Psoas muscle (tissue), 8 donors: ENCODE data around the gene HOXB5. TPM values are rescaled to one million over a fixed set of nuclear protein-coding genes. Genes with fewer than 3 reads are reported as not detected.

Source experiments
- ATAC-seq, 4 donors: fragments of 200-7000 bp; cut with Tn5 transposase; one replicate each; pipeline ENCODE4 v1.9.1; 2020; ENCODE audit warnings: moderate library complexity in 3 of 4, mild to moderate bottlenecking in 2 of 4
- DNase-seq, 2 donors: peaks; one replicate each; pipeline ENCODE4 v3.0.0-alpha.2; 2020
- H3K27ac ChIP-seq: fragments of 200-600 bp; one replicate; pipeline ENCODE4 v1.8.0; 2022
- H3K27me3 ChIP-seq, 3 donors: fragments of 200-600 bp in 1 of 3; one replicate each; pipeline versions ENCODE4 v1.6.1 to v1.8.0; 2013 to 2022; ENCODE audit warnings: low read length in 2 of 3, mild to moderate bottlenecking in 2 of 3, moderate library complexity in 1 of 3; ENCODE audit not compliant: insufficient read depth in 3 of 3
- H3K36me3 ChIP-seq, 2 donors: fragments of 200-600 bp in 1 of 2; one replicate each; pipeline versions ENCODE4 v1.6.1 to v1.8.0; 2013 to 2022; ENCODE audit warnings: low read depth in 1 of 2, mild to moderate bottlenecking in 1 of 2, moderate library complexity in 1 of 2; ENCODE audit not compliant: insufficient read depth in 1 of 2
- H3K4me1 ChIP-seq: fragments of 200-600 bp; one replicate; pipeline ENCODE4 v1.8.0; 2022
- H3K4me3 ChIP-seq: fragments of 200-600 bp; one replicate; pipeline ENCODE4 v1.8.0; 2022; ENCODE audit warnings: mild to moderate bottlenecking
- H3K9me3 ChIP-seq: fragments of 200-600 bp; one replicate; pipeline ENCODE4 v1.8.0; 2022
- WGBS, 3 donors: extraction: QIAGEN DNeasy Blood & Tissue Kit; methylation state at CpG; one replicate each; pipeline versions ENCODE4 v1.1.6 to v1.1.7; 2013; 5-methylcytosine and 5-hydroxymethylcytosine counted together
- intact Hi-C, 2 donors: fragments of 100-400 bp; cut with DNase I; formaldehyde crosslinking; loops; one replicate each; pipeline versions ENCODE4 v1.11.0 to v1.14.2; 2022
- polyA plus RNA-seq, 3 donors: library from polyadenylated mRNA; stranded (reverse); fragments of 200-250 nt; gene quantifications; one replicate each; pipeline ENCODE4 v1.2.3, GENCODE V29; 2013
- total RNA-seq, 4 donors: library from RNA; stranded (reverse); fragmentation: NEBNext Ultra II Directional in 2 of 4; extraction: Animal tissue kit (Norgen Biotek cat#: 25700) in 2 of 4; gene quantifications; one replicate each; pipeline versions ENCODE4 v1.2.1 to v1.2.4, GENCODE V29; 2021 to 2023
- TF ChIP-seq, protein P1 (sequence below): fragments of 200-600 bp; IDR thresholded peaks from one replicate; pipeline ENCODE4 v1.8.0; 2022; ENCODE audit warnings: antibody characterized with exemption
- donor health status: healthy with polysubstance abuse.
- donor health status: DM: no; HTN: no; CAD: no; lungs with moderate emphysema.
- donor health status: Bipolar disorder and iron deficiency.
- donor health status: healthy.
- donor health status: DM: yes; HTN: yes; CAD: no.
- donor health status: DM: no; HTN: no; CAD: no.
- donor health status: DM: no; HTN: no; CAD: no.
- donor health status: DM: yes; HTN: yes; CAD: no.

Gene HOXB5
- total and polyA plus RNA-seq, 7 donors: 0.03 to 0.71 (median 0.20) TPM; not detected in 1

- WGBS, 3 donors: 50 to 56% (median 52%) methylated on average over 40 to 44 of the region's 44 CpGs
Observed at GRCh38 chr17:48554412-48555257, 38.9 kb downstream of the HOXB5 start.

GRCh38 chr17:48553826-48554225, 39.8 kb downstream of the HOXB5 start:
- Histone ChIP-seq H3K9me3 (no peaks in the 10 kb centered on the region), H3K27me3 (peaks cover 0 to 8% (median 2%) of the 10 kb centered on the region in 3 donors), H3K36me3 (peaks cover 0 to 8% of the 10 kb centered on the region in 2 donors), H3K4me3 (peak overlapping the region; percentile 64), H3K4me1 (peaks cover 6% of the 10 kb centered on the region), H3K27ac (no peak overlapping the region)
- WGBS, 3 donors: 76 to 96% (median 82%) methylated on average over 1 of the region's 1 CpG
- no peak for ATAC-seq
- intact Hi-C loops: no loop called here
- no peak for DNase-seq
- TF ChIP-seq, protein P1, sequence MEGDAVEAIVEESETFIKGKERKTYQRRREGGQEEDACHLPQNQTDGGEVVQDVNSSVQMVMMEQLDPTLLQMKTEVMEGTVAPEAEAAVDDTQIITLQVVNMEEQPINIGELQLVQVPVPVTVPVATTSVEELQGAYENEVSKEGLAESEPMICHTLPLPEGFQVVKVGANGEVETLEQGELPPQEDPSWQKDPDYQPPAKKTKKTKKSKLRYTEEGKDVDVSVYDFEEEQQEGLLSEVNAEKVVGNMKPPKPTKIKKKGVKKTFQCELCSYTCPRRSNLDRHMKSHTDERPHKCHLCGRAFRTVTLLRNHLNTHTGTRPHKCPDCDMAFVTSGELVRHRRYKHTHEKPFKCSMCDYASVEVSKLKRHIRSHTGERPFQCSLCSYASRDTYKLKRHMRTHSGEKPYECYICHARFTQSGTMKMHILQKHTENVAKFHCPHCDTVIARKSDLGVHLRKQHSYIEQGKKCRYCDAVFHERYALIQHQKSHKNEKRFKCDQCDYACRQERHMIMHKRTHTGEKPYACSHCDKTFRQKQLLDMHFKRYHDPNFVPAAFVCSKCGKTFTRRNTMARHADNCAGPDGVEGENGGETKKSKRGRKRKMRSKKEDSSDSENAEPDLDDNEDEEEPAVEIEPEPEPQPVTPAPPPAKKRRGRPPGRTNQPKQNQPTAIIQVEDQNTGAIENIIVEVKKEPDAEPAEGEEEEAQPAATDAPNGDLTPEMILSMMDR: no peak

More at GRCh38 chr17:48554412-48555257, 38.9 kb downstream of the HOXB5 start:
- intact Hi-C loops: no loop called here
- H3K4me1 ChIP-seq: peaks cover 6% of the 10 kb centered on the region
- peaks cover 0 to 8% of the 10 kb centered on the region in 2 donors for H3K36me3 ChIP-seq
- TF ChIP-seq, protein P1: no peak
- ATAC-seq: peak in 2 of 4 donors; percentile 20 to 41
- DNase-seq: no peak
- no peaks in the 10 kb centered on the region for H3K9me3 ChIP-seq
- H3K27me3 ChIP-seq: peaks cover 0 to 8% (median 2%) of the 10 kb centered on the region in 3 donors
- H3K4me3 ChIP-seq: peak overlapping the region; percentile 64
- H3K27ac ChIP-seq: peak overlapping the region; percentile 73

GRCh38 chr17:48553190-48553547, 40.4 kb downstream of the HOXB5 start:
- Histone ChIP-seq H3K27me3 (peaks cover 0 to 8% (median 2%) of the 10 kb centered on the region in 3 donors), H3K36me3 (peaks cover 0 to 8% of the 10 kb centered on the region in 2 donors), H3K9me3 (no peaks in the 10 kb centered on the region), H3K27ac (no peak overlapping the region), H3K4me1 (peaks cover 6% of the 10 kb centered on the region), H3K4me3 (no peak overlapping the region)
- TF ChIP-seq, protein P1: no peak
- ATAC-seq (no peak), DNase-seq (no peak)
- 65 to 83% (median 78%) methylated on average over 5 of the region's 5 CpGs for WGBS, 3 donors
- intact Hi-C loops: no loop called here

DNA sequence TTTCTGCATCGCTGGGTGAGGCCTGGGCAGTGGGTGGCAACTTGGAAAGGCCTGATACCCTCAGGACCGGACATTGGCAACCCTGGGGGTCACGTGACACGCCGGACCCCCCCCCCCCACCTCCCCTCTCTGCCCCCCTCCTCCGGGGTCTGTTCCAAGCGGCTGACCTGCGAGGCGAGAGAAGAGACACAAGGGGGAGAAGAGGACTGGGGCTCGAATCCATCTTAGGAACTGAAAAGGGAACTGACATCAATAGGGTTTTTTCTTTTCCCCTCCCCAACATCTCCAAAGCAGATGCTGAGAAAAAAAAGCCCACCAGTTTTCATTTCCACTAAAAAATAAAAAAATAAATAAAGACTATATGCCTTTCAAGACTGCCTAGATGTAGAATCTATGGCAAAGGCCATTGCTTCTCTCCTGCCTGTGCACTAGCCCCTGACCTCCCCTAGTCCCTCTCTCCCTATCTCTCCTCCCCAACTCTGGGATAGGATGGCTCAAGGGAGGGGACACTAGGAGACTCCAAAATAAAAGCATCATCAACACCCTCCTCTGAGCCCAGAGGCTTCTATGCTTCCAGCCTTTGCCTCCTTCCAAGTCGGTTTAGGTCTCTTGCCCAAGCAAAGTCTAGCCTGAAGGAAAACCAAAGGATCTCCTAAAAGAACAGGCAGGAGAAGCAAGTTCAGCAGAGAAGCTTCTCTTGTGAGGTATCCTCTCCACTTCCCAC, 41.0 kb downstream of the HOXB5 start:
- no peak overlapping the region for H3K4me3 ChIP-seq
- TF ChIP-seq, protein P1: no peak
- peaks cover 0 to 8% of the 10 kb centered on the region in 2 donors for H3K36me3 ChIP-seq
- H3K4me1 ChIP-seq: peaks cover 6% of the 10 kb centered on the region
- WGBS, 3 donors: 52 to 68% (median 55%) methylated on average over 5 to 11 of the region's 11 CpGs
- ATAC-seq: no peak
- H3K27me3 ChIP-seq: peaks cover 0 to 8% (median 2%) of the 10 kb centered on the region in 3 donors
- no peak for DNase-seq
- no peak overlapping the region for H3K27ac ChIP-seq
- intact Hi-C loops: no loop called here
- H3K9me3 ChIP-seq: no peaks in the 10 kb centered on the region
